Measurements from ENCODE around the gene MTHFD2L. TPM values are rescaled to one million over a fixed set of nuclear protein-coding genes. Genes with fewer than 3 reads are reported as not detected.

Gene MTHFD2L
- total and polyA plus RNA-seq, 10 of the 15 experiments (the other 5 are each of a cell fraction or from before 2014, with no cell fraction given), result 4.8 to 25.4 (median 14.4) TPM

DNA sequence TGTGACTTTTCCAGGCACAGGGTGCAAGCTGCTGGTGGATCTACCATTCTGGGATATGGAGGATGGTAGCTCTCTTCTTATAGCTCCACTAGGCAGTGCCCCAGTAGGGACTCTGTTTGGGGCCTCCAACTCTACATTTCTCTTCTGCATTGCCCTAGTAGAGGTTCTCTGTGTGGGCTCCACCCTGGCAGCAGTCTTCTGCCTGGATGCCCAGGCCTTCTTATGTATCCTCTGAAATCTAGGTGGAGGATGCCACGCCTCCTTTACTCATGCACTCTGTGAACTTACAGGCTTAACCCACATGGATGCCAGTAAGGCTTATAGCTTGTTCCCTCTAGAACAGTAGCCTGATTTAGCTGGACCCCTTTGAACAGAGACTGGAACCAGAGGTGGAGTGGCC lies 186.1 kb downstream of the MTHFD2L start:
- CTCF ChIA-PET, result no interaction called here

More for the DNA sequence above, 186.1 kb downstream of the MTHFD2L start:
- no peak for DNase-seq (ENCODE audit: low read depth, low spot score)
- no TSS peak for BruUV-seq (replicated peaks)
- Histone ChIP-seq H3K4me1 (ENCODE audit: control insufficient read depth, insufficient read depth, low read length) (no peaks in the 10 kb centered on the region), H3K36me3 (ENCODE audit: control insufficient read depth in 2 of 2, insufficient read depth in 2 of 2, low read length in 1 of 2) (no peaks in the 10 kb centered on the region), H3K9me3 (replicated peaks; ENCODE audit: control insufficient read depth, insufficient read depth, low read length) (peaks cover 5% of the 10 kb centered on the region; the same call in 2 of the 3 replicates), H3K4me2 (ENCODE audit: control insufficient read depth, insufficient read depth) (no peak overlapping the region), H3K9ac (ENCODE audit: control insufficient read depth, insufficient read depth, low read length) (no peak overlapping the region), H3K4me3 (no peak overlapping the region), H4K20me1 (ENCODE audit: control insufficient read depth, insufficient read depth) (no peaks in the 10 kb centered on the region), H3K27ac (ENCODE audit: control insufficient read depth, insufficient read depth) (no peak overlapping the region), H2AFZ (ENCODE audit: control insufficient read depth, low read depth, low read length) (no peak overlapping the region), H3K27me3 (replicated peaks in 1 of 2; ENCODE audit: control insufficient read depth in 2 of 2, insufficient read depth in 2 of 2, low read length in 1 of 2) (no peaks in the 10 kb centered on the region), H3K79me2 (ENCODE audit: control insufficient read depth, insufficient read depth, low read length) (no peaks in the 10 kb centered on the region)
- TF ChIP-seq RELA (IDR thresholded peaks at IDR 0.05; ENCODE audit: borderline replicate concordance, partially characterized antibody), result no peak
- TF ChIP-seq BACH1 (IDR thresholded peaks at IDR 0.05; ENCODE audit: borderline replicate concordance), result no peak
- no peak for TF ChIP-seq MEF2B (IDR thresholded peaks at IDR 0.05; ENCODE audit: partially characterized antibody, poor library complexity, severe bottlenecking)
- TF ChIP-seq ZNF207 (IDR thresholded peaks at IDR 0.05; ENCODE audit: borderline replicate concordance), result no peak
- TF ChIP-seq, protein P1, sequence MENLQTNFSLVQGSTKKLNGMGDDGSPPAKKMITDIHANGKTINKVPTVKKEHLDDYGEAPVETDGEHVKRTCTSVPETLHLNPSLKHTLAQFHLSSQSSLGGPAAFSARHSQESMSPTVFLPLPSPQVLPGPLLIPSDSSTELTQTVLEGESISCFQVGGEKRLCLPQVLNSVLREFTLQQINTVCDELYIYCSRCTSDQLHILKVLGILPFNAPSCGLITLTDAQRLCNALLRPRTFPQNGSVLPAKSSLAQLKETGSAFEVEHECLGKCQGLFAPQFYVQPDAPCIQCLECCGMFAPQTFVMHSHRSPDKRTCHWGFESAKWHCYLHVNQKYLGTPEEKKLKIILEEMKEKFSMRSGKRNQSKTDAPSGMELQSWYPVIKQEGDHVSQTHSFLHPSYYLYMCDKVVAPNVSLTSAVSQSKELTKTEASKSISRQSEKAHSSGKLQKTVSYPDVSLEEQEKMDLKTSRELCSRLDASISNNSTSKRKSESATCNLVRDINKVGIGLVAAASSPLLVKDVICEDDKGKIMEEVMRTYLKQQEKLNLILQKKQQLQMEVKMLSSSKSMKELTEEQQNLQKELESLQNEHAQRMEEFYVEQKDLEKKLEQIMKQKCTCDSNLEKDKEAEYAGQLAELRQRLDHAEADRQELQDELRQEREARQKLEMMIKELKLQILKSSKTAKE (IDR thresholded peaks at IDR 0.05; ENCODE audit: low read depth, poor library complexity, severe bottlenecking), result no peak
- no peak for TF ChIP-seq POLR2AphosphoS2 (IDR thresholded peaks at IDR 0.05; ENCODE audit: low read depth, low read length)
- TF ChIP-seq BMI1 (IDR thresholded peaks at IDR 0.05; ENCODE audit: borderline replicate concordance), result no peak
- no peak for TF ChIP-seq CBFB (IDR thresholded peaks at IDR 0.05; ENCODE audit: low read depth)
- no peak for TF ChIP-seq RB1 (IDR thresholded peaks at IDR 0.05; ENCODE audit: borderline replicate concordance)
- TF ChIP-seq BRCA1 (IDR thresholded peaks at IDR 0.05; ENCODE audit: low read depth, low read length), result no peak
- no peak for TF ChIP-seq HCFC1 (IDR thresholded peaks at IDR 0.05; ENCODE audit: low read length)
- no peak for TF ChIP-seq MXI1 (IDR thresholded peaks at IDR 0.05; ENCODE audit: low read depth, low read length)
- no peak for TF ChIP-seq STAT1 (conservative IDR thresholded peaks at IDR 0.05)
- TF ChIP-seq, protein P2, sequence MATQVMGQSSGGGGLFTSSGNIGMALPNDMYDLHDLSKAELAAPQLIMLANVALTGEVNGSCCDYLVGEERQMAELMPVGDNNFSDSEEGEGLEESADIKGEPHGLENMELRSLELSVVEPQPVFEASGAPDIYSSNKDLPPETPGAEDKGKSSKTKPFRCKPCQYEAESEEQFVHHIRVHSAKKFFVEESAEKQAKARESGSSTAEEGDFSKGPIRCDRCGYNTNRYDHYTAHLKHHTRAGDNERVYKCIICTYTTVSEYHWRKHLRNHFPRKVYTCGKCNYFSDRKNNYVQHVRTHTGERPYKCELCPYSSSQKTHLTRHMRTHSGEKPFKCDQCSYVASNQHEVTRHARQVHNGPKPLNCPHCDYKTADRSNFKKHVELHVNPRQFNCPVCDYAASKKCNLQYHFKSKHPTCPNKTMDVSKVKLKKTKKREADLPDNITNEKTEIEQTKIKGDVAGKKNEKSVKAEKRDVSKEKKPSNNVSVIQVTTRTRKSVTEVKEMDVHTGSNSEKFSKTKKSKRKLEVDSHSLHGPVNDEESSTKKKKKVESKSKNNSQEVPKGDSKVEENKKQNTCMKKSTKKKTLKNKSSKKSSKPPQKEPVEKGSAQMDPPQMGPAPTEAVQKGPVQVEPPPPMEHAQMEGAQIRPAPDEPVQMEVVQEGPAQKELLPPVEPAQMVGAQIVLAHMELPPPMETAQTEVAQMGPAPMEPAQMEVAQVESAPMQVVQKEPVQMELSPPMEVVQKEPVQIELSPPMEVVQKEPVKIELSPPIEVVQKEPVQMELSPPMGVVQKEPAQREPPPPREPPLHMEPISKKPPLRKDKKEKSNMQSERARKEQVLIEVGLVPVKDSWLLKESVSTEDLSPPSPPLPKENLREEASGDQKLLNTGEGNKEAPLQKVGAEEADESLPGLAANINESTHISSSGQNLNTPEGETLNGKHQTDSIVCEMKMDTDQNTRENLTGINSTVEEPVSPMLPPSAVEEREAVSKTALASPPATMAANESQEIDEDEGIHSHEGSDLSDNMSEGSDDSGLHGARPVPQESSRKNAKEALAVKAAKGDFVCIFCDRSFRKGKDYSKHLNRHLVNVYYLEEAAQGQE (IDR thresholded peaks at IDR 0.05; ENCODE audit: low read depth, low read length), result no peak
- TF ChIP-seq, protein P3, sequence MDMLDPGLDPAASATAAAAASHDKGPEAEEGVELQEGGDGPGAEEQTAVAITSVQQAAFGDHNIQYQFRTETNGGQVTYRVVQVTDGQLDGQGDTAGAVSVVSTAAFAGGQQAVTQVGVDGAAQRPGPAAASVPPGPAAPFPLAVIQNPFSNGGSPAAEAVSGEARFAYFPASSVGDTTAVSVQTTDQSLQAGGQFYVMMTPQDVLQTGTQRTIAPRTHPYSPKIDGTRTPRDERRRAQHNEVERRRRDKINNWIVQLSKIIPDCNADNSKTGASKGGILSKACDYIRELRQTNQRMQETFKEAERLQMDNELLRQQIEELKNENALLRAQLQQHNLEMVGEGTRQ (IDR thresholded peaks at IDR 0.05; ENCODE audit: borderline replicate concordance, low read depth, low read length), result no peak
- no peak for TF ChIP-seq YBX1 (IDR thresholded peaks at IDR 0.05)
- no peak for FAIRE-seq
- intact Hi-C loops (cut with micrococcal nuclease; ENCODE audit: unreplicated experiment) (no loop called here), in situ Hi-C loops (cut with MboI) (no loop called here)
- 0% methylated on average over 1 of the region's 1 CpG for WGBS (ENCODE audit: insufficient coverage, insufficient replicate concordance, low lambda C conversion rate, missing lambda C conversion rate)
- ATAC-seq, result no peak
- ChIA-PET SMC1A (ENCODE audit: uncharacterized antibody, unreplicated experiment) (no interaction called here), RAD21 (ENCODE audit: unreplicated experiment) (no interaction called here), POLR2A (no interaction called here)
